ENCODE measurements around the gene HS3ST5.

- TF ChIP-seq CTCF (IDR thresholded peaks at IDR 0.05) (no peak), POLR2AphosphoS5 (IDR thresholded peaks at IDR 0.05) (no peak), EP300 (IDR thresholded peaks at IDR 0.05) (no peak), POLR2A (IDR thresholded peaks at IDR 0.05) (no peak)
Measured at GRCh38 chr6:114049367-114049966, 293.4 kb downstream of the HS3ST5 start.

Data from suprapubic skin (tissue), 4 donors.